ENCODE results near the gene ADAM11. TPM values are rescaled to one million over a fixed set of nuclear protein-coding genes. Genes with fewer than 3 reads are reported as not detected.
"Not testable (repeated sequence)": the region's sequence is repeated elsewhere in the genome, so short reads cannot be mapped to it uniquely, and the experiment has no call there.

Gene ADAM11, protein sequence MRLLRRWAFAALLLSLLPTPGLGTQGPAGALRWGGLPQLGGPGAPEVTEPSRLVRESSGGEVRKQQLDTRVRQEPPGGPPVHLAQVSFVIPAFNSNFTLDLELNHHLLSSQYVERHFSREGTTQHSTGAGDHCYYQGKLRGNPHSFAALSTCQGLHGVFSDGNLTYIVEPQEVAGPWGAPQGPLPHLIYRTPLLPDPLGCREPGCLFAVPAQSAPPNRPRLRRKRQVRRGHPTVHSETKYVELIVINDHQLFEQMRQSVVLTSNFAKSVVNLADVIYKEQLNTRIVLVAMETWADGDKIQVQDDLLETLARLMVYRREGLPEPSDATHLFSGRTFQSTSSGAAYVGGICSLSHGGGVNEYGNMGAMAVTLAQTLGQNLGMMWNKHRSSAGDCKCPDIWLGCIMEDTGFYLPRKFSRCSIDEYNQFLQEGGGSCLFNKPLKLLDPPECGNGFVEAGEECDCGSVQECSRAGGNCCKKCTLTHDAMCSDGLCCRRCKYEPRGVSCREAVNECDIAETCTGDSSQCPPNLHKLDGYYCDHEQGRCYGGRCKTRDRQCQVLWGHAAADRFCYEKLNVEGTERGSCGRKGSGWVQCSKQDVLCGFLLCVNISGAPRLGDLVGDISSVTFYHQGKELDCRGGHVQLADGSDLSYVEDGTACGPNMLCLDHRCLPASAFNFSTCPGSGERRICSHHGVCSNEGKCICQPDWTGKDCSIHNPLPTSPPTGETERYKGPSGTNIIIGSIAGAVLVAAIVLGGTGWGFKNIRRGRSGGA
- 1.9 TPM for total RNA-seq
- polyA plus RNA-seq = 0.81 TPM

DNA sequence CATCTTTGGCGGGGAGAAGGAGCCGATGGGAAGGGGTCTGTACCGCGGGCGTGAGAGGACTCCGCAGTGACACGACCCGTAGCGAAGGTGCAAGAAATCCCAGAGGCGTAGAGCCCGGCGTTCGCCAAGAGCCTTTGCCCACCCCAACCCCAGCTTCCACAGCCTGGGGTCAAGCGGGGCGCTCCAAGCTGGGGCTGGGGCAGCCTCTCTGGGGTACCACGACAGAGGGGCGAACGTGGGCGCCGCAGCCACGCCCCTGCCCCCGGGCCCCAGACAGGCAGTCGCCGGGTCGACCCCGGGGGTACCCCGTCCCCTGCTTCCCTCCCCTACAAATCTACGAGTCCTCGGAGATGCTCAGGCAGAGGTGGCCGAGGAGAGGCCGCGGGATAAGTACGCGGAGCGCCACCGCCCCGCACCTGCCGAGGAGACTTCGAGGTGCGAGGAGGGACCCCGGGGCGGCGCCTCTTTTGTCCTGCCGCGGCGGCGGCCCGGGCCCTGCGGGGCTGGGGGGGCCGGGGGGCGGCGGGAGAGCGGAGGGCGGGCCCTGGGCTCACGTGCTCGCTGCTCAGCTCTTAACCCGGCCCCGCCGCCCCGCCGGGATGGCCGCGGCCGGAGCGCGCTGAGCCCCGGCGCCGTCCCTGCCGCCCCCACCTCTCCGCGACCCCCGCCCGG lies at the start of gene ADAM11:
Gene ADAM11, plus strand, starts transcription at position 575 of the 672 bp plus-strand sequence. CDS start 212 bp downstream, outside the sequence.
- WGBS = 5% methylated on average over 74 of the region's 74 CpGs
- no peak for DNase-seq (ENCODE audit: extremely low spot score)
- peak within 1 kb of the TSS; percentile 59 for H3K4me3 ChIP-seq (ENCODE audit: low read depth, low read length)

DNA sequence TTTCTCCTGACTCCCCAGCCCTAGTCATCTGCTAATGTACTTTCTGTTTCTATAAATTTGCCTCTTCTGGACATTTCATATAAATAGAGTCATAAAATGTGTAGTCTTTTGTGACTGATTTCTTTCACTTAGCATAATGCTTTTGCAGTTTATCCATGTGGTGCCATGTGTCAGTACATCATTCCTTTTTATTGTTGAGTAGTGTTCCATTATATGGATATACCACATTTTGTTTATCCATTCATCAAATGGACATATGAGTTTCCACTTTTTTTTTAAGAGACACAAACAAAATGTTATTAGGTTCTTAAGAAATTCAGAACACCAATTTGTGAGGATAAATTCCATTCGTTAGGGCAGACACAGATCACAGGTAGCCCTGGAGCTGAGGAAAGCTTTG lies 39.3 kb upstream of the ADAM11 start:
- 95% methylated on average over 1 of the region's 1 CpG for WGBS
- no peak for DNase-seq (ENCODE audit: extremely low spot score)
- no peaks in the 10 kb centered on the region for H3K4me1 ChIP-seq (ENCODE audit: insufficient read depth)

More for the DNA sequence above, at the start of gene ADAM11:
- Histone ChIP-seq H3K36me3 (ENCODE audit: insufficient read depth) (no peaks in the 10 kb centered on the region), H3K27ac (ENCODE audit: low read depth) (no peak within 1 kb of the TSS), H3K4me1 (ENCODE audit: insufficient read depth) (no peaks in the 10 kb centered on the region)

DNA sequence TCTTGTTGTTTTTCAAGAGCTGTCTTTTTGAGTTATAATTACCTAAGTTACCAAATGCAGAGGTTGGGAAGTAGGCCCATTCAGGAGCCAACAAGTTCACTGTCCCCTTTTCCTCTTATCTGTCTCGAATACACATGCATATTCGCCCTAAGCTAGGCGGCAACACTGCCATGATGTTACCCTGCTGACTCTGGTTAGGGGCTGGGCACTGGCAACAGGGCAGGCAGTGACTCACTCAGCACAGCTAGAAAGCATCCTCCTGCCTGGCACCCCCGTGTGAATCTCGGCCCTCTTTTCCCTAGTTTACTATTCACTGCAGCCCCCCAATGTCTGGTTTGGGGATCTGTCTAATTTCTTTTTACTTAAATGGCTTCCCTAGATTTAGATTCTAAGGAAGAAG lies 36.5 kb upstream of the ADAM11 start:
- H3K4me3 ChIP-seq (ENCODE audit: low read depth, low read length) = no peak overlapping the region
- no peaks in the 10 kb centered on the region for H3K4me1 ChIP-seq (ENCODE audit: insufficient read depth)
- WGBS = 92% methylated on average over 5 of the region's 5 CpGs
- no peak for DNase-seq (ENCODE audit: extremely low spot score)
- no peak overlapping the region for H3K27ac ChIP-seq (ENCODE audit: low read depth)
- no peaks in the 10 kb centered on the region for H3K36me3 ChIP-seq (ENCODE audit: insufficient read depth)

More for the DNA sequence above, 39.3 kb upstream of the ADAM11 start:
- Histone ChIP-seq H3K36me3 (ENCODE audit: insufficient read depth) (no peaks in the 10 kb centered on the region), H3K27ac (ENCODE audit: low read depth) (no peak overlapping the region), H3K4me3 (ENCODE audit: low read depth, low read length) (no peak overlapping the region)

DNA sequence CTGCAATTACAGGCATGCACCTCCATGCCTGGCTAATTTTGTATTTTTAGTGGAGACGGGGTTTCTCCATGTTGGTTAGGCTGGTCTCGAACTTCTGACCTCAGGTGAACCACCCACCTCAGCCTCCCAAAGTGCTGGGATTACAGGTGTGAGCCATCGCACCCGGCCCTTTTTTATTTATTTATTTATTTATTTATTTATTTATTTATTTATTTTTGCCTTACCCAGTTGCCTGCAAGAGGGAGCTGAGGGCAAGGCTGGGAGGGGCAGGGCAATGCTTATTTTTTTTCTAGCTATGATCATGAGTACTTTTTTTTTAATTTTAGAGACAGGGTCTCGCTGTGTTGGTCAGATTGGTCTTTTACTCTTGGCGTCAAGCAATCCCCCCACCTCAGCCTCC lies 32.7 kb upstream of the ADAM11 start:
- not testable (repeated sequence) for H3K27ac ChIP-seq (ENCODE audit: low read depth); H3K4me3 ChIP-seq (ENCODE audit: low read depth, low read length); H3K36me3 ChIP-seq (ENCODE audit: insufficient read depth); H3K4me1 ChIP-seq (ENCODE audit: insufficient read depth); DNase-seq (ENCODE audit: extremely low spot score)
- WGBS = 93% methylated on average over 6 of the region's 6 CpGs

DNA sequence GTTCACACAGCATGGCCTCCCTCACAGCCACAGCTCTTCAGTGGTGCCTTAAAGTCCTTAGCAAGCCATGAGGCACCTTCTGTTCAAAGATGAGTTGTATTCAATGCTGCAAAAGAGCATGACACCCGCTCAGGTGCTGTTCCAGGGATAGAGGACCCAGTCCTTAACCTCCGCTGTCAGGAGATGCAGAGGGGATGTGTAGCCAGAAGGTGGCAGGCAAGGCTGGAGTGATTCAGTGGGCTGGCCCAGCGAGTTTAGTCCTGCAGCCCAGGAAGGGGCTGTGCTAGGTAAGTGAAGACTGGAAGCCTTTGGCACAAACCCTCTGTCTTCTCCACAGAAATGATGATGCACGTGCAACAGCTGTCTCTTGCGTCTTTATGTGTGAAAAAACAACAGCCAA lies 25.0 kb upstream of the ADAM11 start:
- WGBS = 75% methylated on average over 5 of the region's 5 CpGs
- Histone ChIP-seq H3K4me3 (ENCODE audit: low read depth, low read length) (no peak overlapping the region), H3K4me1 (ENCODE audit: insufficient read depth) (no peaks in the 10 kb centered on the region), H3K27ac (ENCODE audit: low read depth) (no peak overlapping the region), H3K36me3 (ENCODE audit: insufficient read depth) (no peaks in the 10 kb centered on the region)
- DNase-seq (ENCODE audit: extremely low spot score) = no peak

DNA sequence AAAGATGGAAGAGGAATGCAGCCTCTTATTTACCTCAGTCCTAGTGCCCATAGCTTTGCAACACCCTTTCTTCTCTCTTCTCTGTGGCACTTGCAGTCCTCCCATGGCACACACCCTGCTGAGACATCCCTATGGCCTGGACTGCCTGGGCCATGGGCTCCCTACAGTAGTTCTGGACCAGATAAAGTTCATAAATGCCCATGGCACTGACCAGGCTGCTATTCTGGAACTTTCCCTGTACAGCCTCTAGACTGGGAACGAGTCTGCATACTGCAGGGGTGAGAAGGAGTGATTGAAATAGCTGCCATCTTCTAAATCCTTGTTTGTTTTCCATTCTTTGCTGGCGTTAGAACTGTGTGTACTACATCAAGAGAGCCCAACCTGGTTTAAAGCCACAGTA lies 24.5 kb upstream of the ADAM11 start:
- H3K36me3 ChIP-seq (ENCODE audit: insufficient read depth) = no peaks in the 10 kb centered on the region
- 86% methylated on average over 2 of the region's 2 CpGs for WGBS

DNA sequence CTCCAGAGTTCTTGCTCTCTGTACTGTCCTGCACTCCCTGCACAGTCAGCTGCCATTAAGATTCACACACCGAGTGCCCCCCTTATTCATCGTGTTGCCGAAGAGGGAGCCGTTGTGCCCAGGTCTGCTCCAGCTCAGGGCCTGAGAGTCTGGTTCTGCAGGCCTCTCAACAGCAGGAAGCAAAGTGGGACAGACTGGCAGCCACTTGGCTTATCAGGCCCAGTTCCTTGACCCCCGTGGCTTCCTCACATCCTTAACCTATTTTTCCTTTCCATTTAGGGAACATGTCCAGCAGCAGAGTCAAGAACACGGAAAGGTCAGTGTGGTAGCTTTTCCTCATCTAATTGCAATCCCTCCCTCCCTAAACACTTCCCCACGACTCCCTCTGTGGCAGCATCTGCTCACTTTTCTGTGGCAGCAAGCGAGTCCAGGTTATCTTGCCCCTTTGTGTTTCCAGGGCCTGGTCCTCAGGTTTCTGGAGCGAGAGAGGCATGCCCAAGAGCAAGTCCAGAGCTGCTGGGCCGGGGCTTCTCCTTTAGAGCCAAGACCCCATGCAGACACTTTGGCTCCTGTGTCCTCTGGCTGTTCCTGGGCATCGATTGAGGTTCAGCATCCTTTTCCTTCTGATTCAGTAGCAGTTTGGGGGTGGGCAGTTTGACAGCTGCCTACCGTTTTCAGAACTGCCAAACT lies 22.1 kb upstream of the ADAM11 start:
- no peak for DNase-seq (ENCODE audit: extremely low spot score)
- H3K27ac ChIP-seq (ENCODE audit: low read depth) = no peak overlapping the region
- H3K4me1 ChIP-seq (ENCODE audit: insufficient read depth) = no peaks in the 10 kb centered on the region
- 91% methylated on average over 12 of the region's 12 CpGs for WGBS
- no peak overlapping the region for H3K4me3 ChIP-seq (ENCODE audit: low read depth, low read length)
- no peaks in the 10 kb centered on the region for H3K36me3 ChIP-seq (ENCODE audit: insufficient read depth)

More for the DNA sequence above, 24.5 kb upstream of the ADAM11 start:
- Histone ChIP-seq H3K4me3 (ENCODE audit: low read depth, low read length) (no peak overlapping the region), H3K27ac (ENCODE audit: low read depth) (no peak overlapping the region), H3K4me1 (ENCODE audit: insufficient read depth) (no peaks in the 10 kb centered on the region)
- DNase-seq (ENCODE audit: extremely low spot score) = no peak

DNA sequence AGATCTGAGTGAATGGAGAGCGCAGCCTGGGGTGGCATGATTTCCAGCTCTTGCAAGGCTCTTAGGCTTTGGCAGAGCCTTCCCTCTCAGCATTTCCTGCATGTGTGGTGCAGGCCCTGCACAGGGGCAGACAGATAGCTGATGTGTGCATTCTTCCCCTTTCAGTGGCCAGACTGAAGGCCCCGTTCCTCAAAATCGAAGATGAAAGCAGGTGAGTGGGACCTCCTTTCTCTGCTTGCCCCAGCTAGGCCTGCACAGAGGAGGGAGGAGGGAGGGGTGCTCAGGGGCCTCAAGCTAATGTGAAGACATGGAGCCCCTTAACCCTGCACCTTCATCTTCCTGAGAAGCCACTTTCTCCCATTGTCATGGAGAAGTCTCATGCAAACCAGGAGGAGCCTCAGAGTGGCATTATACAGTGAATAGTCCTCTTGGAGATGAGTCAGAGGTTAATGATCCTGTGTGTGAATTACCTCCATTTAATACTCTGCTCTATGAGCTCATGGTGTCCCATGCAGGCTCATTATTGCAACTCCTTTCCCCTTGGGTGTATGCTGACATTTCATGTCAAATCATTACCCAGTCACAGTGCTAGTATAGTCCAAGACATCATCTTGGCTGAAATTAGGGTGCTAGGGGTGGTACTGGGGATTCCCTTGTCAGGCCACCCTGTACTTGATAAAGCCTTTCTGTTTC lies 20.4 kb upstream of the ADAM11 start:
- Histone ChIP-seq H3K27ac (ENCODE audit: low read depth) (no peak overlapping the region), H3K4me3 (ENCODE audit: low read depth, low read length) (no peak overlapping the region), H3K36me3 (ENCODE audit: insufficient read depth) (no peaks in the 10 kb centered on the region), H3K4me1 (ENCODE audit: insufficient read depth) (no peaks in the 10 kb centered on the region)
- no peak for DNase-seq (ENCODE audit: extremely low spot score)
- WGBS = 91% methylated on average over 3 of the region's 3 CpGs

DNA sequence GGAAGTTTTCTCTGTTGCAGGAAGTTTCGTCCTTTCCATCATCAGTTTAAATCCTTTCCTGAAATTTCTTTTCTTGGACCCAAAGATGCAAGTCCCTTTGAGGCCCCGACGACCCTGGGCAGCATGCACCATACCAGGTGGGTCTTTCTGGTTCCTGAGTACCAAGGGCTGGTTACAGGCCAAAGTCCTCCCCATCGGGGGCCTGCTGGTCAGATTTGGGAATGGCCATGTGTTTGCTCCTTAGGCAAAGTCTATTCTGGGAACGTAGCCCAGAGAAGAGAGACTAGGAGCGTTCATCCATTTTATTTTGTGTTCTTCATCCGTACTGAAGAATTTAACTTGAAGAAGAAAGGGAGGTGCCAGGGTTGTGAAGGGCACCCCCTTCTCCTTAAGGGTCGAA lies 17.5 kb upstream of the ADAM11 start:
- DNase-seq (ENCODE audit: extremely low spot score) = no peak
- H3K4me1 ChIP-seq (ENCODE audit: insufficient read depth) = no peaks in the 10 kb centered on the region
- no peaks in the 10 kb centered on the region for H3K36me3 ChIP-seq (ENCODE audit: insufficient read depth)
- no peak overlapping the region for H3K27ac ChIP-seq (ENCODE audit: low read depth)
- no peak overlapping the region for H3K4me3 ChIP-seq (ENCODE audit: low read depth, low read length)
- WGBS = 96% methylated on average over 8 of the region's 8 CpGs

DNA sequence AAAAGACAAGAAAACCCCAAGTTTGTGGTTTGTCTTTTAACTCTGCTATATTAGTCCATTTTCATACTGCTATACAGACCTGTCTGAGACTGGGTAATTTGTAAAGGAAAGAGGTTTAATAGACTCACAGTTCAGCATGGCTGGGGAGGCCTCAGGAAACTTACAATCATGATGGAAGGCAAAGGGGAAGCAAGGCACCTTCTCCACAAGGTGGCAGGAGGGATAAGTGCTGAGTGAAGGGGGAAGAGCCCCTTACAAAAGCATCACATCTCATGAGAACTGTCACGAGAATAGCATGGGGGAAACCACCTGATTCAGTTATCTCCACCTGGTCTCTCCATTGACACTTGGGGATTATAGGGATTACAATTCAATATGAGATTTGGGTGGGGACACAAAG lies 13.5 kb upstream of the ADAM11 start:
- H3K4me3 ChIP-seq (ENCODE audit: low read depth, low read length) = no peak overlapping the region
- no peaks in the 10 kb centered on the region for H3K36me3 ChIP-seq (ENCODE audit: insufficient read depth)
- H3K27ac ChIP-seq (ENCODE audit: low read depth) = no peak overlapping the region
- 89% methylated on average over 1 of the region's 1 CpG for WGBS
- H3K4me1 ChIP-seq (ENCODE audit: insufficient read depth) = no peaks in the 10 kb centered on the region
- DNase-seq (ENCODE audit: extremely low spot score) = no peak

DNA sequence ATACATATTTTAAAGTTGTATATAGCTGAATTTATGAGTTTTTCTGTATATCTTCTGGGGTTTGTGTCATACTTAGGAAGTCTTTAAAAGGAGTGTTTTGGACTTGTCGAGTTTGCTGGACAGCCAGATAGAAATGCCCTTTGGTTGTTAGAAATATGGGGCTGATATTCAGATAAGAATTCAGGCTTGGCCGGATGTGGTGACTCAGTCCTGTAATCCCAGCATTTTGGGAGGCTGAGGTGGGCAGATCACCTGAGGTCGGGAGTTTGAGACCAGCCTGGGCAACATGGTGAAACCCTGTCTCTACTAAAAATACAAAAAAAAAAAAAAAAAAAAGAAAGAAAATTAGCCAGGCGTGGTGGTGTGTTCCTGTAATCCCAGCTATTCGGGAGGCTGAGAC lies 13.1 kb upstream of the ADAM11 start:
- not testable (repeated sequence) for H3K36me3 ChIP-seq (ENCODE audit: insufficient read depth); H3K4me1 ChIP-seq (ENCODE audit: insufficient read depth); H3K4me3 ChIP-seq (ENCODE audit: low read depth, low read length); DNase-seq (ENCODE audit: extremely low spot score); H3K27ac ChIP-seq (ENCODE audit: low read depth)
- 87% methylated on average over 5 of the region's 5 CpGs for WGBS

DNA sequence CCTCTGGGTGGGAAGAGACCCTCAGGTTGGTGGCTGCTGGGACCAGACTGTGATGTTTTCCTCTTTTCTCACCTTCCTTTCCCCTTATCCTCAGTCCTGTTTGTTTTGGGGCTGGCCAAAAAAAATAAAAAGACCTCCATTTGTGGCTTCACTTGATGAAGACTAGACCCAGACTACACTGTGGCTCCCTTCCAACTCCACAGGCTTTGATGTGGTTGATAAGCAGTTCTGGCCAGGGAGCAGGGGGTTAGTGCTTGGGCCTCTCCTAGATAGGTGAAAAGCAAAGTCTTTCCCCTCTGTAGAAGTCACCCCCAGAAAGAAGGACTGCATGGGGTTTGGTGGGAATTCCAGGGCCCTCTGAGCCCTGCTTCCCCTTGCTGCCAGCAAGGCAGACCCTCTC lies 11.2 kb upstream of the ADAM11 start:
- Histone ChIP-seq H3K4me3 (ENCODE audit: low read depth, low read length) (no peak overlapping the region), H3K27ac (ENCODE audit: low read depth) (no peak overlapping the region), H3K4me1 (ENCODE audit: insufficient read depth) (no peaks in the 10 kb centered on the region), H3K36me3 (ENCODE audit: insufficient read depth) (no peaks in the 10 kb centered on the region)
- DNase-seq (ENCODE audit: extremely low spot score) = no peak

Measured in urinary bladder (tissue), 4 donors.